IPS-NIHi11 (cell line): ENCODE results near the gene H6PD.
A peak's percentile ranks its signal among the peaks of the same experiment; 100 is the strongest.

Experiments used
- DNase-seq: peaks from one replicate; pipeline ENCODE4 v3.0.0; 2012; ENCODE audit warnings: mixed read lengths, low spot score

H6PD gene

DNA sequence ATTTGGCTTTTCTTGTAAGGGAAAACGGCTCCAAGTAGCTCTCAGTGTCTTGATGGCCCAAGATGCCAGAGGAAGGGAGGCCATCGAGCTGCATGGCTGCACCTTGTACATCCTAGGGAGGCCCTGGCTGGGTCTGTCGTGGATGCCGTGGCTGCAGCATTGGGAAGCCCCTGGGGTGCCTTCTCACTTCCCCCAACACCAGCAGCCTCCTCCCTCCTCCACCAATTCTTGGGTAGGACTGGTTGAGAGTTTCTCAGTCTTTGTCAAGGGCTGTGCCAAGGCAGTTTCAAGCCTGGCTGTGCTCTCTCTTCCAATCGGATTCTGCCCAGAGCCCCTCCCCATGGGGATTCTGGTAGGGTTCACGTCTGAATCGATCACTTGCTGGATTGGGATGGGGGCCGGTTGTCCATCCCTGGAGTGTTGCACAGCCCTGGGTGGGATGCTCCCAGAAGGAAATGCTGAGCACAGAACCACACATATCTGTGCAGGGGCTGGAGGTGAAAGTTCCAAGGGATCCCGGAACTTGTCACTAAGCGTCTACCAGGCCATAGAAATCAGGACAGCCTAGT lies 44.1 kb downstream of the H6PD start:
- DNase-seq = no peak

DNA sequence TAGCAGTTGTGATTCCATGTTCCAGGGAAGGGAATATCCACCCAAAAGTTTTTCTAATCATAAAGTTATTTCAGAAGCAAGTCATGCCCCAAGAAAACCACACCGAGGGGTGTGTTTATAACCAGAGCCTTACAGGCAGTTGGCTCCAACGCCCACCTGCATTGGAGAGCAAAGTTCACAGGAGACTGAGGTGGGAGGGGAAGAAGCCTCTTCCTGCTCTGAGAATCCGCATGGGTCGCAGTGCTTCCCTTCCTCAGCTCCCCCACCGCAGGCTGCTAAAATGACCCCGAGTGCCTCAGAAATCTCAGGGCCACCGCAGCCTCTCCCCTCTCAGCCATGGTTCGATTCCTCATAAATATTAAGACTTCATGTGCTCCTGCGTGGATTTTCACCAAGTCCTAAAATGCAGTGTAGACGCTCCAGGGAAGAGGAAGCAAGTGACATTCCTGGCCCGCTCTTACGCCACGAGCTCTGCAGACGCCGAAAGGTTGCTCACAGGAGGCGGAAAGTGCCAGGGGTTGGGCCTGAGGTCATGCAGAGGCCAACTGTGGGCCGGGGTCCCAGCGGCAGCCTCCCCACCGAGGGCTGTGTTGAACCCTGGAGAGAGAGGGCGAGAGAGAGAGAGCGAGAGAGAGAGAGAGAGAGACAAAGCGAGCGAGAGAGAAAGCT lies 44.7 kb downstream of the H6PD start:
- no peak for DNase-seq

DNA sequence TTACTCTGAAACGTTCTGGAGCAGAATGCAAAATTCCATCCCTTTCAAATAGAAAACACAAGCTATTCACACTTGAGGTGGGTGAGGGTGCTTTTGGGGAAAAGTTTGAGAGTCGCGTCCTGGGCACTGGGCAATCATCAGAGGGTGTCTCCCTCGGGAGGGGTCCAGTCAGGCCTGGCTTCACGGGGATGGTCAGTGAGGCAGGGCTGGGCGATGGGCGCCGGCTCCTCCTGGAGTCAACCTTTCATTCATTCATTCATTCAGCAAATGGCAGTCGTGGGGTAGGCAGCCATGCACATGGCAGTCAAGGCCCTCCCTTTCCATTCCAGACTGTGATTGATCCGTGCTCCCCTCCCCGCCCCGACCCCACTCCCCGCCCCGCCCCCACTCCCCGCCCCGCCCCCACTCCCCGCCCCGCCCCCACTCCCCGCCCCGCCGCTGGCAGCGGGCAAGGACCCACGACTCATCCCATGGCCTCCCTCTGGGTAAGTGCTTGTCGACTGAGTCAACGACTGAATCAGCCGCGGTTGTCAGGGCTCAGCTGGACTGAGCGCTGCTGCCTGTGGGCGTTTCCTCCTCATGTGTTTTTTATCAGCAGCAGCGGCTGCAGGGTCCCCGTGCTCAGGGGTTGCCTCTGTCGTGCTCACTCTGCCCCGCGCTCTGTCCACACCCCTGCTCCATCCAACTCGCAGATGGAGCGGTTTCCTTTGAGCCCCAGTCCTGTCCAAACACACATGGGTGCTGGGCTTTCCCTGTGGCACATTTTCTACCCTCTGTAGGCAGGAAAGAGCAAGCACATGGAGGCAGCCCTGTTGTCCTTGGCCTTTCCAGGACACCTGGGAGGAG lies 45.7 kb downstream of the H6PD start:
- DNase-seq = peak; percentile 69

DNA sequence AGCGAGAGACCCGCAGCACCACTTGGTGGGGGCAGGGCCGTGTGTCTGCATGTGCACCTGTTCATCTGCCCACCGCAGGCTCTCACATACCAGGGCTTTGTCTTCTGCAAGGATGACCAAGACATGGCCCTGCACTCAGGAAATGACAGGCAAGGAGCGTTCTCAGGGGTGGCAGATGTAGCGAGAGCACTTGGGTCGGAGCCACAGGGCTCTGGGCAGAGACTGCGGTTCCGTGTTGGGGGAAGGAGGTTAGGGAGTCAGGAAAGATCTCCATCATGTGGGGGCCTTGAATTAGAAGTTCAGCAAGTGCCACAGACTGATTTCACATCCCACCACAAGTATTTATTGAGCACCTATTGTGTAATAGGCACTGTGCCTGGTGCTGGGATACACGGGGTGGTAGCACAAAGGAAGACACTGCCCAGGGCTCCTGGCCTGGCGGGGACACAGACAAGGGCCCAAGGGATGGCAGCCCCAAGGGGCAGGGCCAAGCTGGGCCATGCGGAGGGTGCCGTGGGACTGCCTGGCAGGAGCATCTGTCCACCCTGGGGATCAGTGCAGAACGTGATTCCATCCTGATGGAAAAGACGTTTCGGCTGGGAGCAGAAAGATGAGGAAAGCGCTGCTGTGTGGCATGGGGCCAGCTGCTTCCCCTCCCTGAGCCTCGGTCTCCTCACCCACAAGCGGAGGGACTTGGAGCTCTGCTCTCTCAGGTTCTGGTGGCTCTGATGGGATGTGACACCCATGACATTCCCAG lies 46.7 kb downstream of the H6PD start:
- no peak for DNase-seq

DNA sequence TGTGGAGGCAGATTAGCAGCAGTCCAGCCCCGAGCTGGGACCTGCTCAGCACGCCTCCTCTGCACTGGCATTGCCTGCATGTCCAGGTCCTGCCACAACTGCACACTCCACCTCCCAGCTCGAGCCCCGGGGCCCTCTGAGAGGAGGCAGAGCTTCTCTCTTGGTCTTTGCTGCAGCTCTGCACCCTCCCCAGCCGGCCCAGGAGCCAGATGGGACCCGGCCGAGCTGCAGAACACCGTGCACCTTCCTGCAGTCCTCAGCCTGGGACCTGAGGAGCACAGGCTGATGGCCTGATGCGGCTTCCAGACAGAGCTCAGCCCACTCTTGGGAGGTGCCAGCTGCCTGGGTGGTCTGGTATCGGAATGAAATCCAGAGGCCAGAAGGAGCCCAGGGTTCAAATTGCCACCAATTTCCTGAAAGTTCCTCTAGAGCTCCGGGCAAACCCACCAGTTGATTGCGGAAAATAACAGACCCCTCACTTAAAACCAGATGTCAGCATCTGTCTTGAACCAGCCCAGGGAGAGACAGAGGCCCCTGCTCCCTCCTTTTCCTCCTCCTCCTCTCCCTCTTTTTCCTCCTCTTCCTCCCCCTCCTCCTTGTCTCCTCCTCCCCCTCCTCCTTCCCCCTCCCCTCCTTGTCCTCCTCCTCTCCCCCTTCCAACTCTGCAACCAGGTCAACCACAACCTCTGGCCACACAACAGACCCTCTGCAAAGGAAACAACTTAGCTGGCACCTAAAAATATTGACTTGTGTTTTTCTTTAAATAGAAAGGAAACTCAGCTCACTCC lies 47.5 kb downstream of the H6PD start:
- DNase-seq = no peak

DNA sequence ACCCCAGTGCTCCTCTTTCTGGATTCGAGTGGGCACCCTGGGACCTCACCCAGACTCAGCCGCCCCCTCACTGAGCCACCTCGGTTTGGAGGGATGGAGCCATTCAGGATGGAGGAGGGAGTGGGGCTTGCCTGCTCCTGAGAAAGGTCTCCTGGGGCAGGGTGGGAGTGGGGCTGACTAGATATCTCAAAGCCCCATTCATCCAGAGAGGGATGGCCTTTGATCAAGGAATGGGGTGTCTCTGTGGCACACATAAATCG lies 48.1 kb downstream of the H6PD start:
- DNase-seq = no peak

DNA sequence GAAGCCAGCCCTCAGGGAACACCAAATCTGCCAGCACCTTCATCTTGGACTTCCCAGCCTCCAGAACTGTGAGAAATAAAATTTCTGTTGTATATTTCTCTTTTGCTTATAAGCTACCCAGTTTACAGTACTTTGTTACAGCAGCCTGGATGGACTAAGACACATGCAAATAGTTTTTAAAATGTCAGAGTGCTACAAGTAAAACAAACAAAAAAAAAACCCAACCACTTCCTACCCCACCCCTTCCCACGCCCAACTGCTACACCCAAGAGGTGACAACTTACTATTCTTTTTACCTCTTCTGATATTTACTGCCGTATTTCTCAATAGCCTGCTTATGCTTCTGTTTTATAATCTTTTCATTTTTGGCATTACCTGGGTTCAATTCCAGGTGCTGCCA lies 49.5 kb downstream of the H6PD start:
- DNase-seq = no peak

DNA sequence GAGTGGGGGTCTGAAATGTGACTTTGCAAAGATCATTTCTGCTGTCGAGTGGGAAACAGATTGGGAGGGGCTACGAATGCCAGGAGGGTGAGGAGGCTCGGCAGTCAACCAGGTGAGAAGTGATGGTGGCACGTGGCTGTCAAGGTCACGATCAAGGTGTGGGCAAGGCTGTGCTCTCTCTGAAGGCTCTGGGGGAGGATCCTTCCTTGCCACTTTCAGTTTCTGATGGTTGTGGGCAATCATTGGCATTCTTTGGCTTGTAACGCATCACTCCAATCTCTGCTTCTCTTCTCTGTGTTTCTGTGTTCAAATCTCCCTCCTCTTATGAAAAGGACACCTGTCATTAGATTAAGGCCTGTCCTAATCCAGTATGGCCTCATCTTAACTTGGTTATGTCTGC lies 52.0 kb downstream of the H6PD start:
- DNase-seq = no peak

DNA sequence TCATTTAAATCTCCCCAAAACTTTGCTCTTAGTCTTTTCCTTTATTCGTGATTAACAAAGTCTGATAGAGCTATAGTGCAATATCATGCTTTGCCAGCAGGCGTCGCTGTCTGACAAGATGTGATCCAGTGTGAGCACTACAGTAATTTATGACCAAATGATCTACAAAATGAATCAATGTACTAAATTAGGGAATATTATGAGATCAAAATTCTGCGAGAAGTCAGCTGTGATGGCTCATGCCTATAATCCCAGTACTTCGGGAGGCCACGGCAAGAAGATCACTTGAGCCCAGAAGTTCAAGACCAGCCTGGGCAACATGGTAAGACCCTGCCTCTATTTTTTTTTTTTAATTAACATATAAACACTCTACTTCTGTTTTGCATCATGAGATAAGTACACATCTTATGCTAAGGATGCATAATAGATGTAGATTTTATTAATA lies 54.5 kb downstream of the H6PD start:
- no peak for DNase-seq

DNA sequence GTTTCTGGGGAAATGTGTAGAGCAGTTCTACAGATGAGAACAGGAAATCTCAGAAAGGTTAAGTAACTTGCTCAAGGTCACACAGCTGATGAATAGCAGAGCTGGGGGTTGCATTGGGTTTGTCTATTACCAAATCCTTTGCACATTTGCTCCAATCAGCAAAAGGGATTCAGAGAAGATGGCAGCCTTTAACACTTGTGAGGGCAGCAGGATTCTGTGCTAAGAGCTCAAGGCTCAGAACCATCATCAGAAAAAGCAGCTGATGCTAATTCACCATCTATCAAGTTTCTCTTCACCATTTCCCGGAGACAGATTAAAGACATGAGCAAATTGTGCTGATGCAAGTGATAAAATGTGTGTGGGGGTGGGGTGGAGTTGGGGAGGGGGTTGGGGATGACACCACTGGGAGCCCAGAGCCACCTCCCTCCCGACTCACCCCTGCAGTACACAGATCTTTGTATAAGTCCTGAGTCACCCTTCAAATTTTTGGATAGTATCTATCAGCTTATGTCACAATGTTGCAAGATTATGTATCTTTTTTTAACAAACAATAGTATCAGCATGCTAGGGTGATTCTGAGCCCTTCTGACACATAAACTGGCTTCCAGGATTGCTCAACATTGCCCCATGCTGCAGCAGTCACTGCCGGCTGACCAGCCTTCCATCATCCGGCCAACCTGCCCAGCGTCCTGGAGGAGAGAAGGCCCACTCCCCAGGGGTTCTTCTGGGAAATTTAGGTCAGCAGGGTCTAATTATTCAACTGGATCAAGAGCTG lies 55.3 kb downstream of the H6PD start:
- no peak for DNase-seq

DNA sequence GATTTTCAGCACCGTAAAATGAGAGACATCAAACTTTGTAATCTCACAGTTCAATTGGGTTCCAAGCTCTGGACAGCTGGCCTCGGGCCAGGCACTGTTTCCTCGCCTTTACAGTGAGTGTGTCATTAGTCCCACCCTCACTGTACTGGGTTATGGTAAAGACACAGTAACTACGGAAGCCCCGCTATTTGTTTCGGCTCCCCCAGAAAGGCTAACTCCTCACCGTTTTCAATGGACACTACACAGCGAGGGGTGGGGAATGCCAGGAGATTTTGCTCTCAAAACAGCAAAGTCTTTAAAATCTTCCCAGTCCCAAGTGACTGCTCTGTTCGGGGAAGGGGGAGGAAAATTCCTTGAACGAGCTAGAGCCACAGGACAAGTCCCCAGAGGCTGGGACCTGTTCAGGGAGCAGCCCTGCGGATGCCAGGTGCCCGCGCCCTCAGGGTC lies 57.4 kb downstream of the H6PD start:
- DNase-seq = no peak

DNA sequence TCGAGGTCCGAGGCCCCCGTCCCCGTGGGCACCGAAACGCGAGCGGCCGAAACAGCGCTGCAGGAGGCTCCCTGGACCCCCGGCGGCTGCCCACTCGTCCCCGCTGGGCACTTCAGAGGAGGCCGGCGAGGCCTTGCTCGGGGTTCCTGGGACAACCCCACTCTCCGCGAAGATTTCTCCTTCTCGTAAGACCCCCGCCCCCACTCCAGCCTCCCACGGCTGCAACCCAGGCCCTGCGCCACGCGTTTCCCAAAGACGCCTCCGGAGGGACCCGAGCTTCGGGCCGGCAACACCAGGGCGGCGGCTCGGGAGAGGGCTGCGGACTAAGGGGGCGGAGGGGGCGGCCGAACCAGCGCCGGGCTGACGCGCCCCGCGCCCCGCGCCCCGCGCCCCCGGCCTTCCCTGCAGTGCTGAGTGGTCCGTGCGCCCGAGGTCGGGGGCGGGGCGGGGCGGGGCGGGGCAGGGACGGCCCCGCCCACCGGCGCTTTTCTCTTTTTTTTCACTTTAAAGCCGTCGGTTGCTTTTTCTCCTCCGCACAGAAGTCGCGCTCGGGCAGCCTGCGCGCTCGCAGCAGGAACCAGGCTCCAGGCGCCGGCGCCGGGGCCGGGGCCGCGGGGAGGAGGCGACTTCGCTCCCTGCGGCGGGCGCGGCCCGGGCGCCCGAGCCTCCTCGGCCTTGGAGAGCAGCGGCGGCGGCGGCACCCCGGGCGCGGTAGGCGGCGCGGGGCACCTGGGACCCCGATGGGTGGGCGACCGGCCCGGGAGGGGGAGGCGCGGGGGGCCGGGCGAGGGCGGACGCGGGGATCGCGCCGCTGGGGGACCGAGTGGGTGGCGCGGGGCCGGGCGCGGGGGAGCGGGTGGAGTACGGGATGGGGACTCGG lies 58.0 kb downstream of the H6PD start, which contains the start of gene SPSB1:
SPSB1 (plus strand) TSS at position 534 of the 880 bp plus-strand sequence. CDS start 62,998 bp downstream, outside the sequence.
- peak; percentile 80 for DNase-seq

DNA sequence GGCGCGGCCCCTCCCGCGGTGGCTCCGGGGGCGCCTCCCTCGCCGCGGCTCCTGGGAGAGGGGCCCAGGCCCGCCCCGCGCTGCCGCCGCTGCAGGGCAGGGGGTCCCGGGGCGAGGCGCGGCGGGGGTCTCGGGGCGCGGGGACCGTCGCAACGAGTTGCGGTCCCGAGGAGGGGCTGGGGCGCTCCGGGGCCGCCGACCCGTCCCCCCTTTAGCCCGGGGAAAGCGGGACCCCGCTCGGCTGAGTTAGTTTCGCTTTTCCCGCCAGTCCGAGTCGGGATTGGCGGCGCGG lies 58.6 kb downstream of the H6PD start:
- no peak for DNase-seq

DNA sequence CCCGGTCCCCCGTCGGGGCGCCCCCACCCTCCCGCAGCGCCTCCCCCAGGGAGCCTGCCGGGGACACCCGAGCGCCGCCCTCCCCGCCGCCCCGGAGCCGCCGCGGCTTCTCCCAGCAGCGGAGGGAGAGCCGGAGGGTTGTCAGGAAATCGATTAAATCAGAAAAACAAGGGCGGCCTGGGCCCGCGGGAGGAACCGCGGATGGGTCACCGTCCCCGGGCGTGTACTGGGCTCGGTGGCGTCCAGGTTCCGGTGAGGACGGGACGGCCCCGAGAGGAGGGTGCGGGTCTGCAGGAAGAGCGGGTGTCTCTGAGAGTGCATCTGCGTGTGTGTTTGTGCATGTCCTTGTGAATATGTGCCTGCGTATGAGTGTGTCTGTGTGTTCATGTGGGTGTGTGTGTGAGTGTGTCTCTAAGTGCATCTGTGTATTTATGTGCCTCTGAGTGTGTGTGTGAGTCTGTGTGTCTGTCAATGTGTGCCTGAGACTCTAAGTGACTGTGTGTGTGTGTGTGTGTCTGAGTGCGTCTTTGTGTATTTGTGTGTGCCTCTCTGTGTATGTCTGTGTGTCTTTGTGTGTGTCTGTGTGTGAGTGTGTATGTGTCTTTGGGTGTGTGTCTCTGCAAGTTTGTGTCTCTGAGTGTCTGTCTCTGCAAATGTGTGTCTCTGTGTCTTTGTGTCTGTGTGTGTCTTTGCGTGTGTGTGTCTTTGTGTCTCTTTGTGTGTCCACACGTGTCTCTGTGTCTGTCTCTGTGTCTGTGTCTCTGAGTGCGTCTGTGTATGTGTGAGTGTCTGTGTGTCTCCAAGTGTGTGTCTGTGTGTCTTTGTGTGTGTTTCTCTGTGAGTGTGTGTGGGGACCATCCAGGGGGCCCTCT lies 59.2 kb downstream of the H6PD start:
- no peak for DNase-seq

DNA sequence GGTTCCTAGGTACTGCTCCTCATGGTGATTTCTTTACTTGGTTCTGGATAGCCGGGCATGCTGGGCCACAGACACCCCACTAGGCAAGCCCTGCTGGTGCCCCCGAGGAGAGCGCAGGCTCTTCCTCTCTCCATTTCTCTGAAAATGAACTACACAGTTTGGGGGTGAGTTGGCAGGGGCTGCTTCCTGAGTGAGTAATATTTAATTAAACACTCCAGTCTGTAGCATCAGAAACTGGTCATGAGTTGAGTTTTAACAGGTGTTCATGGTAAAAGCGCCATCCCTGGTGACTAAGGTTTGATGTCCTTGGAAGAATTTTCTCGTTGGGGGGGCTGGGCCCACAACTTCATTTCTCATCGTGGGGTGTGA lies 59.8 kb downstream of the H6PD start:
- DNase-seq = no peak

DNA sequence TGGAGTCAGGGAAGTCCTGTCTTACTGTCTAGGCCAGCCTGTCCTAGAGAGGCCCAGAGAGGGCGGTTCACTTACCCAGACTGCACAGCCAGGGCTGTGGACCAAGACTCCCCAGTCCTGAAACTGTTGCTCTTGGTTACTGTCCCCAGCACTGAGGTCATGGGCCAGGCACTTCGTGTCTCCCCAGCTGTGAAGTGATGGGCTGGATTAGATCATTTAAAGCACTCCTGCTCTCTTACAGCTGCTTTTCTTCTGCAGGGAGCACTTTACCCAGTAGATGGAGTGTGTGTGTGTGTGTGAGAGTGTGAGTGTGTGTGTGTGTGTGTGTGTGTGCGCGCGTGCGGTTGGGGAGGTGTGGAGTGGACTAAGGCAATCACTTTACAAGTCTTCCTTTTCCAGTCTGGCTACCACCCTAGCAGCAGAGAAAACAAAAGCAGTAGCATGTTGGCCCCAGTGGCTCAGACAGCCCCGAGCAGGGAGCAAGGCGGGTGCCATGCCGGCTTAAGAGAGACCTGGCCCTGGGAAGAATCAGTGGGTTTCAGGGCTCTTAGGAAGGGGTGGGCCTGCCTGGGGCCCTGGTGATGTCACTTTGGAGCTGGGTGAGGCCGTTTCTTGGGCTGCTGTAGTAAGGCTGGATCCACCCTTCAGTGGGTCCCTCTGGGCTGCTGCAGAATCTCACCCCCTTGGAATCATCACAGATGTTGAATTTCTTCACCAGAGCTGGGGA lies 60.5 kb downstream of the H6PD start:
- no peak for DNase-seq

DNA sequence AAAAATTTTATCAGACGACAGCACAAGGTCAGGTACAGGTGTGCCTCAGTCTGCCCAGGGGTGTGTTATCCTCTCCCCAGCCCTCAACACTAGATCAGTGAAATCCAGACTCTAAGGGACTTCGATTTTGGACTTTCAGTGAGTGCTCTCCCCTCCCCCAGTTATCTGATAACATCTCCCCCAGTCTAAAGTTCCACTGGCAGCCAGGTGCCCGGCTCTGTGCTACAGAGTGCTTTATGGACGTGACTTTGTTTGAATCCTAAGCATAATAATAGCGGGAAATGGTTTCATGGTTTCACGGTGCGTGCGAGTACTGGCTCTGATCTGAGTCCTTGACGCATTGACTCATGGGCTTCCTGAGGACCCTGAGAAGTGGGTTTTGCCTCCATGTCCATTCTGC lies 61.3 kb downstream of the H6PD start:
- no peak for DNase-seq

DNA sequence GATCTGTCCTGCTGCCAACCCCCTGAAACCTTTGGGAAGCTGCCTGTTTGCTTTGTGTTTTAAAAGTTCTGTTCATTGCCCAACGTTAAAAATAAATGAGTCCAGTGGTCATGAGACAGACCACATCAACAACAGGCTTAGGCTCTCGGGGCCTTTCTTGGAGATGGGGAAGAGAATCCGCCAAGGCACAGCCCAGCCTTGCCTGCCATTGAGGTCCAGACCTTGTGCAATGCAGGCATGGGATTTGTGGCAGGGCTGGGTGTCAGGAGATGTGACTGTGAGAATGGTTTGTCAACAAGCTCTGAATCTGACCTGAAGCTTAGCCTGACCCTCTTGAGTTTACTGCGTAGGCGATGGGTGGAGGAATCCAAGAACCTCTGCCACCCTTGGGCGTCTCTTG lies 62.3 kb downstream of the H6PD start:
- no peak for DNase-seq

DNA sequence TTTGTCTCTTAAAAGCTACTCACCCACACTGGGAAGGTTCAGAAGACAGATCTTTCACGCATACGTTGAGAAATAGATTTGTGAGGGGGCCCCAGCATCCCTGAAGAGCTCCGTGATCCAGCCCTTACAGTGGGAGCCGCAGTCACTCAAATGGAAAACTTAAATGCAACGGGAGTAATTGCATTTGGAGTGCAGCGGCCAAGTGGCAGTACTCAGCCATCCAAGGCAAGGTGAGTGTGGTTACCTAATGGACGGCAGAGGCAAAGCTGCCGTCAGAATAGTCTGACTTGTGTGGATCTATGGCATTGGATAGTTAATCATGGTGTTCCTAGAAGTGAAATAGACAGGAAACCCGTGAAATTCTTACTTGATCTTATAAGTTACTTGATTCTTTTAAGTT lies 63.3 kb downstream of the H6PD start:
- no peak for DNase-seq
